Activated T-cell treated with anti-CD3 and anti-CD28 coated beads for 4 hours (primary cell): Measurements from ENCODE around the gene ASB11.
"Not testable (repeated sequence)": the region's sequence is repeated elsewhere in the genome, so short reads cannot be mapped to it uniquely, and the experiment has no call there.

Experiments
- DNase-seq: peaks from one replicate; pipeline ENCODE4 v3.0.0-alpha.2; 2020

ASB11 gene

DNA sequence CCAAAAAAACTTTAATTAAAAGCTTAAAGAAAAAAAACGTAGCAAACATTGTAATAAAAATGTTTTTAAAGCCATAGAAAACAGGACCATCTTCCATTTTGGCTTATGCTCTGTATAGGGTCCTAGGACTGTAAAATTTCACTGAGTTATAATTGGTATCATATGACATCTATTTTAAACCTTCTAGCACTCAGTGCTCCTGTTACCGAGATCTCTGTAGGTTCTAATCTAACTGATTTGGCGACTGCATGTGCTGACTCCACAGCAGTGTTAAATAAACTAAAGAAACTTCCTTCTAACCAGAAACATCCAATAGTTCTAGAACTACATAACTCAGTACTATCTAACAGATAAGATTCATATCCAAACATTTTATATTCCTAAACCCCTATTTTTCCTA lies at the start of gene ASB11:
Gene ASB11, minus strand, starts transcription at position 132 of the 400 bp plus-strand sequence. Its CDS starts 35 bp downstream, at position 97.
- no peak for DNase-seq

GRCh38 chrX:15359701-15360100 lies 44.3 kb upstream of the ASB11 start:
- no peak for DNase-seq

GRCh38 chrX:15358533-15358932 lies 43.1 kb upstream of the ASB11 start:
- DNase-seq: no peak

DNA sequence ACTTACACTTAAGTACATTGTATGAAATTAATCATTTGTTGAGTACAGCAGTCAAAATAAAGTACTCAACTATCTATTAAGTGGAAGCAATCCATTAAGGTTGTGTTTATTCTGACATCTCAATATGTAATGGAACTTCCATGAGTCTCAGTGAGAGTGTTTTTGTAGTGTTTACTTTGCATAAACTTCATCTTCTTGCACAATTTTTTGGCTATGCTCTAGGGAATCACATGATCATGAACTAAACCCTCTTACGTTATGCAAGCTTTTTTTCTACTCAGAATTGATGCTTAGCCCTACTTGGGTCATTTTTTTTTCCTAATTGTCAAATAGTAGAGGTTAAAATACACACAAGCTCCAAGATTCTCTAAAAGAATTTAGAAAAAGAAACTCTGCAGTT lies 41.0 kb upstream of the ASB11 start:
- no peak for DNase-seq

- no peak for DNase-seq
Measured at GRCh38 chrX:15350329-15350996, 35.0 kb upstream of the ASB11 start.

DNA sequence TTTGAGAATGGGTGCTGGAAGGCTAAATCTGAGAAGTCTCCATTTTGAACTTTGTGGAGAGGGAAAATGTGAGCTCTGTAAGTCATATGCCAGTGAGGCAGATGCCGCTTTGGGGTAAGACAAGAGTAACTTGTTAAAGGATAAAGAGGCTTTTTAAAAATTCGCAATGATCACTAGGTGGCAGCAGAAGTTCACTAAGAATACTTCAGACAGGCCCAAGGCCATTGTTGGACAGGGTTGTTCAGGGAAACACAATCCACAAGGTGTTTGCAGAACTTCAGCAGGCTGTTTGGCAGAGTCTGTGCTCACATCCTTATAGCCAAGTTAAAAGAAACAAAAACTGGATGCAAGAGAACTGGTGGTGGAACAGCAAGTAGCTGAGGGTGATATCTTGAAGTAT lies 33.6 kb upstream of the ASB11 start:
- DNase-seq: no peak

DNA sequence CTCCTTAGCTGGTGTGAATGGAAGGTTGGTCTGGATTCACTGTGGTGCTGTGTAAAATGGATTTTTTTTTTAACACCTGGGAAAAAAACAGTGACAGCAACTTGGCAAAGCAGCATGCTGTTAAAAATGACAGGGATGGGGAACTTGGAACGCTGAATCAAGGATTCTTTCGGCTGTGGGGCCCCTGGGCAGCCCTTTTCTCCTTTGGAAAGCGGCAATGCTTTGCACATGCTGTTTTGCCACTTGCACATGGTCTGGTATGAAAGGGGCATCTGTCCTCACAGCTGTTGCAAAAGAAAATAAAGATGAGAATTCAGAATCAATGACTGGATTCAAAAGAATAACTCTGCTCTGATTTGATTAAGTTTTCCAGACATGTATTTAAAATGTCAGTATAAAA lies 30.5 kb upstream of the ASB11 start:
- DNase-seq: no peak

GRCh38 chrX:15344106-15344505 lies 28.7 kb upstream of the ASB11 start:
- no peak for DNase-seq

GRCh38 chrX:15343075-15343476 lies 27.6 kb upstream of the ASB11 start:
- no peak for DNase-seq

DNA sequence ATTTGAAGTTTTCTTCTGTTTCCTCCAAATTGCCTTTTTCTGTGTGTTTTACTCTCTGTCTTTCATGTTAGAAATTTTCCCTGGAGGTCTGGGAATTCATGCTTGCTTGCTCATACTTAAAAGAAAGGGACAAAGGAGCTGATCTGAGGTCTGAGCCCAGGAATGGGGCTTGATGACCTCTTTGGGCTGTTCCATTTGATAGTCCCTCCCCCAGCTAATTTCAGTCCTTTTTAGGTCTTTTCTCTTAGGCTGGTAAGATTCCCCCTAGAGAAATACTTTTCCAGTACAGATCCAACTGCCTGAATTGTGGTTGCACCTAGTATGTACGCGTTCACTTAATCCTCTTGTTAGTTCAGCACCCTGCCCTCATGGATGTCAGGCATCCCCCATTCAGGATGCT lies 25.4 kb upstream of the ASB11 start:
- no peak for DNase-seq

GRCh38 chrX:15336023-15336413 lies 20.6 kb upstream of the ASB11 start:
- DNase-seq: peak; percentile 9

GRCh38 chrX:15335135-15336022 lies 19.9 kb upstream of the ASB11 start, which contains the start of gene PIGA:
Gene PIGA (minus strand): TSS chrX:15335523. CDS start chrX:15331930, 3,593 bp downstream.
- DNase-seq: peak; percentile 75

DNA sequence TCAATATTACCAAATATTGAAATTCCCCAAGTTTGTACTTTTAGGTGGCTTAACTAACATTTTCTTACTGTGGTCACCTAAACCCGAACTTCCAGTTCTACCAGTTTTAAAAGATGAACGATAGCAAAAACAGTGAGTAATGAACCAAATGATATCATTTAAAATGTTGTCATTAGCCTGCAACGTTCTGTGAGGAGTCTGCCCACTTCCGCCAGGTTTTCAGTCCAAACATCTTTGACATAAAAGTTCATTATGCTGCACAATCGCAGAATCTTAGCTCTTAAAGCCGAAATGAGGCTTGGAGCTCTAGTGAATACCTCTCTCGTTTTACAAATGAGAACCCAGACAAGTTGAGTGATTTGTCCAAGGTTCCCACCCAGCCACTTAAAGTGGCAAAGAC lies 19.1 kb upstream of the ASB11 start:
- DNase-seq: no peak

DNA sequence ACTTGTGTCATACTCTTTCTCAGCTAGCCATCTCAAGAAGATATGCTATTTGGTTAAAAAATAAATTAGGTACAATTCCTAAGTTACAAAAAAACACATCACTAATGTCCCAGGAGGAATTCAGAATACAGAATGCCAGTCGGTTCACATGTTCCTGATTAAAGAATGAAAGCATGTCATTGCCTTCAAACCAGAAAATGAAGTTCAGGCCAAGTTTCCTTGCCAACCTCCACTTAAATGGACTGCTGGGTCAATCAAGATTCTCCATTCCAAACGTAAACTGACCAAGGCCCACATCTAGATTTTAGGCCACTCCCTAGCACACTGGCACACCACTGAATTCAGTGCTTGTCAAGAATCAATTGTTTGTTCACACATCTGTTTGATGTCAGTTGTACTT lies 13.4 kb upstream of the ASB11 start:
- DNase-seq: no peak

GRCh38 chrX:15328131-15328530 lies 12.7 kb upstream of the ASB11 start:
- no peak for DNase-seq

DNA sequence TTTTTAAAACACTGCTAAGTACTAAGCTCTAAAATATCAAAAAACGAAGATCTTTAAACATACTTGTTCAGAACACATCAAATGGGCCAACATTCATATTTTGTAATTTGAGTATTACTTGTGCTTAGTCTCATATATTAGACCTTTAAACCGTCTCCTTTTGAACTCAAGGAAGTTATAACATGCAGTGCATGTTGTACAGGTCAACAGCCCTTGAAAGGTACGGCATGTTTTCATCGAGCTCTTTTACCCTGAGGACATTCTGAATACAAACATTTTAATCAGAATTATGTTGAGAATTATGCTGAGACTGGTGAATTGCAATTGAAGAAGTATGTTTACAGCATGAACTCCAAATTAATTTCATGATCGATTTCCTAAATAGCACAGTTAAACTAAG lies 7.0 kb upstream of the ASB11 start:
- DNase-seq: no peak

DNA sequence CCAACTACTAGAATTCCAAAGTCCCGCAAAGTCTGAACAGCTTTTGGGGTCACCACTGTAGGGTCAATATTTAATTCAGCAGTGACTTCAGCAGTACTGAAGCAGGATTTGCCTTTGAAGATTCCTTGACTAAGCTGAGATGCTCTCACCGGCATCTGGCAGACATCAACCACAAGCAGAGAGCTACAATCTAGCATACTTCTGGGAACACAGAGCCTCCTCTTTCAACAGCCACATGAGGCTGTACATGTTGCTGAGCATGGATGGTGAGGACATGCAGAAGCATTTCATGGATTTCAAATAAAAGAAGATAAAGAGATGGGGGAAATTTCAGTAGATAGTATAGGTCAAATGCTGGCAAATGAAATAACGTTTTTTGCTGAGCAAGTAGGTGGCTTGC lies 6.6 kb upstream of the ASB11 start:
- no peak for DNase-seq

- no peak for DNase-seq
Measured at GRCh38 chrX:15321447-15321846, 6.0 kb upstream of the ASB11 start.

DNA sequence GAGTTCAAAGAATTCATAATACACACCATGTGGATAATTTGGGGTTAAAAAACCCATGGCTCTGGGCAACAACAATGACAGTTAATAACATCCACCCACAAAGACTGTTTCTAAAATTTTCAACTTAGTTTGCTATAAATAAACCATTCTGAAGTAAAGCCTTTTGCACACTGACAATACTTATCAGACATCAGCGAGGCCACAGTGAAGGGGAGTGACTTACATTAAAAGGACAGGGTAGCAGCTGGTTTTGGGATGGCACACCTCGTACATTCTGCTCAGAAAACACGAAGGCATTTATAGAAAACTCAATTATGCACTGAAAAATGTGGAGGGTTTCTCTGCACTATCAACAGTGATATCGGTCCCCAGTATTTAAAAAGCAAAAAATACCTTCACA lies 4.9 kb upstream of the ASB11 start:
- DNase-seq: no peak

DNA sequence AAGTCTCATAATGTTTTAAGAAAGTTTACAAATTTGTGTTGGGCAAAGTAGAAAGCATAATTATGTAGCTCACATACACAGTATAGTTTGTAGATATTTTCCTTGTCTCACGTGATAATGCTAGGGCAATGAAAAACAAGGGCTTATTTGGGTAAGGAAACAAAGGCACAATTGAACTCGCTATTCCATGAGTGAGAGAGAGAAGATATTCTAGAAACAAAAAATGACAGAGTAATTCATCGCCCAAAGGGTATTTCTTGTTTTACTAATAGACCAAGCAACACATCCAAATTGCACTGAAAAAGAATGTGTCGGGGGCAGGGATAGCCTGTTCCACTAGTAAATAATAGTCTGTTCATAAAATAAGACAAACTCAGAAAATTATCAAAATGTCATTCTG lies 3.6 kb upstream of the ASB11 start:
- no peak for DNase-seq

DNA sequence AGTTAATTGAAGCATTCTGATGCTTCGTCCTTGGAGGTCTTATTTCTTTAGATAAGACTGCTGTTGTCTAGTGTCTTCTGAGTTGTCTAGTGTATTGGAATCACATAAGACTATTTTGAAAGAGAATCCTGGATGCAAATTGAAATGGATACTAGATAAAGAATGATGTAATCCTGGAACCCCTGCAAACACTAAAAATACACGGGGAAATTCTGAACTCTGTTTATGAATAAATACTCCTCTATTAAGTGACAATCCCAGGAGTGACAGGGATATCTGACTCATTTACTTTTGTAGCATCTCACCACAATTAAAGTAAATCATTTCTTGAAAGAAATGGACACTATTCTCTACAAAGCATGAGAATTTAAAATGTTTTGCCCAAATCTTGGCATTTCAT lies 968 bp downstream of the ASB11 start:
- DNase-seq: no peak

DNA sequence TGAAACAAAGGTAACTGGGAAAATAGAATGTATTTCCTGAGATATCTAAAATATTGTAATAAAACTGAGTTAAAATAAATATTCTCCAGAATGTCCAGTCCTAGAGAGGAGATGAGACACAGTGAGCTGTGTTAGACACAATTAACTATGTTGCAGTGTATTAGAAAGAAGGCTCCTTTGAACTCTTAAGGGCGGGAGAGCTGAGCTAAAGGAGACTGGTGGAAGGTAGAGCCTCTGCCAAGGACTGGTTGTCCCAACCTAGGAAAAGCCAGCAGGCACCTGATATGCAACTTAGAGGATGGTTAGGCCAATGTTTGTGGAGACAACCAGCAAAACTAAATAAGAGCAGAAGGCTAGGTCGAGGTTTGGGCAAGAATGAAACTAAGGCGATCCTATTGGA lies 4.3 kb downstream of the ASB11 start:
- DNase-seq: no peak

GRCh38 chrX:15310117-15310516 lies 5.3 kb downstream of the ASB11 start:
- no peak for DNase-seq

DNA sequence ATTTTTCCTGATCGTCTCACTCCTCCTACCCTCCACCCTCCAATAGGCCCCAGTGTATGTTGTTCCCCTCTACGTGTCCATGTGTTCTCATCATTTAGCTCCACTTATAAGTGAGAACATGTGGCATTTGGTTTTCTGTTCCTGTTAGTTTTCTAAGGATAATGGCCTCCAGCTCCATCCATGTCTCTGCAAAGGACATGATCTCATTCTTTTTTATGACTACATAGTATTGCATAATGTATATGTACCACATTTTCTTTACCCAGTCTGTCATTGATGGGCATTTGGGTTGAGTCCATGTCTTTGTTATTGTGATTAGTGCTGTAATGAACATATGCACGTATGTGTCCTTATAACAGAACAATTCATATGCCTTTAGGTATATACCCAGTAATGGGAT lies 9.5 kb downstream of the ASB11 start:
- not testable (repeated sequence) for DNase-seq
